Measurements from ENCODE around the gene CYBB.

DNA sequence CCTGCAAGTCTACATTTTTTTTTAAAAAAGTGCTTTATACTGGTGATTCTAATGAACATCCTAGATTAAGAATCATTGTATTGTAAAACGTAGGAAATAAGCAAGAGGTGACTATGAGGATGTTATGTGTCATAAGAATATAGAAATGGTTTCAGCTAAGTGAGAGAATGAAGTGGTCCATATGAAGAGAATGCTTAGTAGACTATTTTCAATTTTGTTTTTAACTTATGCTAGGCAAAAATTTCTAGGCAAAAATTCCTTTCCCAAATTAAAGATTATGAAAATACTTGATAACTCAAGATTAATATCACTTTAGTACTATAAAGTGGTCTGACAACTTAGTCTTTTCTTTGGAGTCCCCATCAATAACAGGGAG lies 66.7 kb downstream of the CYBB start:
- TF ChIP-seq POLR2AphosphoS5 (IDR thresholded peaks at IDR 0.05) (no peak), POLR2A (IDR thresholded peaks at IDR 0.05) (no peak), EP300 (IDR thresholded peaks at IDR 0.05) (no peak)
- TF ChIP-seq, protein P1, sequence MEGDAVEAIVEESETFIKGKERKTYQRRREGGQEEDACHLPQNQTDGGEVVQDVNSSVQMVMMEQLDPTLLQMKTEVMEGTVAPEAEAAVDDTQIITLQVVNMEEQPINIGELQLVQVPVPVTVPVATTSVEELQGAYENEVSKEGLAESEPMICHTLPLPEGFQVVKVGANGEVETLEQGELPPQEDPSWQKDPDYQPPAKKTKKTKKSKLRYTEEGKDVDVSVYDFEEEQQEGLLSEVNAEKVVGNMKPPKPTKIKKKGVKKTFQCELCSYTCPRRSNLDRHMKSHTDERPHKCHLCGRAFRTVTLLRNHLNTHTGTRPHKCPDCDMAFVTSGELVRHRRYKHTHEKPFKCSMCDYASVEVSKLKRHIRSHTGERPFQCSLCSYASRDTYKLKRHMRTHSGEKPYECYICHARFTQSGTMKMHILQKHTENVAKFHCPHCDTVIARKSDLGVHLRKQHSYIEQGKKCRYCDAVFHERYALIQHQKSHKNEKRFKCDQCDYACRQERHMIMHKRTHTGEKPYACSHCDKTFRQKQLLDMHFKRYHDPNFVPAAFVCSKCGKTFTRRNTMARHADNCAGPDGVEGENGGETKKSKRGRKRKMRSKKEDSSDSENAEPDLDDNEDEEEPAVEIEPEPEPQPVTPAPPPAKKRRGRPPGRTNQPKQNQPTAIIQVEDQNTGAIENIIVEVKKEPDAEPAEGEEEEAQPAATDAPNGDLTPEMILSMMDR (IDR thresholded peaks at IDR 0.05), result no peak
